Measurements from ENCODE around the gene FMR1.

- TF ChIP-seq CTCF (tag by site-specific recombination; IDR thresholded peaks at IDR 0.05) (no peak), ZNF223 (tag by site-specific recombination; IDR thresholded peaks at IDR 0.05) (no peak), ZBTB26 (tag by site-specific recombination; optimal IDR thresholded peaks at IDR 0.05) (no peak), ZNF394 (tag by site-specific recombination; IDR thresholded peaks at IDR 0.05; ENCODE audit: borderline replicate concordance) (no peak), ZNF23 (tag by site-specific recombination; IDR thresholded peaks at IDR 0.05; ENCODE audit: borderline replicate concordance) (no peak), ZBTB11 (tag by site-specific recombination; conservative IDR thresholded peaks at IDR 0.05; ENCODE audit: low read depth) (no peak), IKZF3 (tag by site-specific recombination; IDR thresholded peaks at IDR 0.05) (no peak), ZNF18 (tag by site-specific recombination; IDR thresholded peaks at IDR 0.05) (no peak), INSM2 (tag by site-specific recombination; IDR thresholded peaks at IDR 0.05) (no peak)
These were observed 15.5 kb downstream of the FMR1 start for GRCh38 chrX:147927256-147927655.

Measured in HEK293 (cell line).